Breast epithelium (tissue), 4 donors: Measurements from ENCODE around the gene ANKRD55. TPM values are rescaled to one million over a fixed set of nuclear protein-coding genes. Genes with fewer than 3 reads are reported as not detected.
A peak's percentile ranks its signal among the peaks of the same experiment; 100 is the strongest.
"Not testable (repeated sequence)": the region's sequence is repeated elsewhere in the genome, so short reads cannot be mapped to it uniquely, and the experiment has no call there.

Experiments used
- DNase-seq, 2 donors: peaks; one replicate each; pipeline ENCODE4 v3.0.0-alpha.2; 2019; ENCODE audit warnings: low spot score in 2 of 2
- H3K27ac ChIP-seq, 2 donors: fragments of 200-600 bp; sonication (generic) in 1 of 2; one replicate each; pipeline ENCODE4 v1.5.1; 2016 to 2019; ENCODE audit warnings: mild to moderate bottlenecking in 1 of 2
- H3K27me3 ChIP-seq, 2 donors: fragments of 200-600 bp; sonication (generic) in 1 of 2; one replicate each; pipeline versions ENCODE4 v1.5.1 to v1.6.0; 2017 to 2019; ENCODE audit warnings: control low read depth in 1 of 2, mild to moderate bottlenecking in 1 of 2
- H3K36me3 ChIP-seq: fragments of 200-600 bp; one replicate; pipeline ENCODE4 v1.5.1; 2019
- H3K4me1 ChIP-seq, 2 donors: fragments of 200-600 bp; sonication (generic); one replicate each; pipeline ENCODE4 v1.5.1; 2016 to 2019; ENCODE audit warnings: control low read depth in 1 of 2
- H3K4me3 ChIP-seq, 3 donors: fragments of 200-600 bp; sonication (generic); 1 replicate in 2 of 3; 2 replicates in 1 of 3; pipeline ENCODE4 v1.5.1; 2016 to 2019; ENCODE audit warnings: mild to moderate bottlenecking in 3 of 3, moderate library complexity in 2 of 3
- H3K9me3 ChIP-seq, 2 donors: fragments of 200-600 bp; sonication (generic) in 1 of 2; one replicate each; pipeline ENCODE4 v1.5.1; 2016 to 2019; ENCODE audit warnings: control low read depth in 1 of 2
- POLR2A ChIP-seq: fragments of 450-650 bp; IDR thresholded peaks from one replicate; pipeline ENCODE4 v1.6.1; 2016; ENCODE audit warnings: antibody characterized with exemption, mild to moderate bottlenecking, moderate library complexity
- POLR2AphosphoS5 ChIP-seq, 3 donors: sonication (generic); formaldehyde crosslinking; IDR thresholded peaks; one replicate each; pipeline ENCODE4 v1.6.1; 2017; ENCODE audit warnings: antibody characterized with exemption in 3 of 3
- intact Hi-C: fragments of 100-400 bp; cut with DNase I; formaldehyde crosslinking; loops from one replicate; pipeline ENCODE4 v1.15.1; 2023; ENCODE audit warnings: low total_unique reads
- total RNA-seq, 3 donors: library from RNA; depleted of rRNA; stranded (reverse); fragments of >200 nt; gene quantifications; one replicate each; pipeline ENCODE4 v1.1.0, GENCODE V29; 2016
- TF ChIP-seq, protein P1 (sequence below), 3 donors: fragments of 450-650 bp; IDR thresholded peaks; one replicate each; pipeline ENCODE4 v1.5.1; 2016 to 2017; ENCODE audit warnings: antibody characterized with exemption in 3 of 3, mild to moderate bottlenecking in 3 of 3, moderate library complexity in 3 of 3

ANKRD55 gene
- total RNA-seq, 3 donors from 2014 or later: 0.32 to 0.33 TPM; not detected in 1

GRCh38 chr5:56080375-56081052 is 152.6 kb downstream of the ANKRD55 start:
- Histone ChIP-seq H3K27me3 (no peaks in the 10 kb centered on the region), H3K27ac (peak overlapping the region in 1 of 2 donors; percentile 10), H3K36me3 (no peaks in the 10 kb centered on the region), H3K4me3 (no peak overlapping the region), H3K4me1 (no peaks in the 10 kb centered on the region), H3K9me3 (no peaks in the 10 kb centered on the region)
- intact Hi-C loops: no loop called here
- no peak for DNase-seq
- TF ChIP-seq POLR2A: no peak
- TF ChIP-seq, protein P1, sequence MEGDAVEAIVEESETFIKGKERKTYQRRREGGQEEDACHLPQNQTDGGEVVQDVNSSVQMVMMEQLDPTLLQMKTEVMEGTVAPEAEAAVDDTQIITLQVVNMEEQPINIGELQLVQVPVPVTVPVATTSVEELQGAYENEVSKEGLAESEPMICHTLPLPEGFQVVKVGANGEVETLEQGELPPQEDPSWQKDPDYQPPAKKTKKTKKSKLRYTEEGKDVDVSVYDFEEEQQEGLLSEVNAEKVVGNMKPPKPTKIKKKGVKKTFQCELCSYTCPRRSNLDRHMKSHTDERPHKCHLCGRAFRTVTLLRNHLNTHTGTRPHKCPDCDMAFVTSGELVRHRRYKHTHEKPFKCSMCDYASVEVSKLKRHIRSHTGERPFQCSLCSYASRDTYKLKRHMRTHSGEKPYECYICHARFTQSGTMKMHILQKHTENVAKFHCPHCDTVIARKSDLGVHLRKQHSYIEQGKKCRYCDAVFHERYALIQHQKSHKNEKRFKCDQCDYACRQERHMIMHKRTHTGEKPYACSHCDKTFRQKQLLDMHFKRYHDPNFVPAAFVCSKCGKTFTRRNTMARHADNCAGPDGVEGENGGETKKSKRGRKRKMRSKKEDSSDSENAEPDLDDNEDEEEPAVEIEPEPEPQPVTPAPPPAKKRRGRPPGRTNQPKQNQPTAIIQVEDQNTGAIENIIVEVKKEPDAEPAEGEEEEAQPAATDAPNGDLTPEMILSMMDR (IDR thresholded peaks at IDR 0.05): no peak
- TF ChIP-seq POLR2AphosphoS5 (IDR thresholded peaks at IDR 0.05): no peak

DNA sequence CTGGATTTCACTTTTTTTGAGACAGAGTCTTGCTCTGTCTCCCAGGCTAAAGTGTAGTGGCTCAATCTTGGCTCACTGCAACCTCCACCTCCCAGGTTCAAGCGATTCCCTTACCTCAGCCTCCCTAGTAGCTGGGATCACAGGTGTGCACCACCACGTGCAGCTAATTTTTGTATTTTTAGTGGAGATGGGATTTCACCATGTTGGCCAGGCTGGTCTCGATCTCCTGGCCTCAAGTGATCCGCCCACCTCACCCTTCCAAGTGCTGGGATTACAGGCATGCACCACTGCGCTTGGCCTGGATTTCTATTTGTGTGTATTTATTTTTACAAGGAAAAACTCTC is 154.0 kb downstream of the ANKRD55 start:
- DNase-seq, H3K4me1 ChIP-seq, H3K9me3 ChIP-seq, H3K4me3 ChIP-seq, intact Hi-C loops, H3K36me3 ChIP-seq, H3K27me3 ChIP-seq: not testable (repeated sequence)
- H3K27ac ChIP-seq: peak overlapping the region in 1 of 2 donors; percentile 57

GRCh38 chr5:56078278-56079156 is 154.6 kb downstream of the ANKRD55 start:
- H3K4me3 ChIP-seq: no peak overlapping the region
- no peaks in the 10 kb centered on the region for H3K27me3 ChIP-seq
- no peaks in the 10 kb centered on the region for H3K36me3 ChIP-seq
- H3K4me1 ChIP-seq: no peaks in the 10 kb centered on the region
- H3K27ac ChIP-seq: peak overlapping the region; percentile 3 to 57
- intact Hi-C loops: no loop called here
- no peaks in the 10 kb centered on the region for H3K9me3 ChIP-seq
- no peak for DNase-seq
- TF ChIP-seq POLR2A (no peak), POLR2AphosphoS5 (IDR thresholded peaks at IDR 0.05) (no peak)
- TF ChIP-seq, protein P1 (IDR thresholded peaks at IDR 0.05): no peak

DNA sequence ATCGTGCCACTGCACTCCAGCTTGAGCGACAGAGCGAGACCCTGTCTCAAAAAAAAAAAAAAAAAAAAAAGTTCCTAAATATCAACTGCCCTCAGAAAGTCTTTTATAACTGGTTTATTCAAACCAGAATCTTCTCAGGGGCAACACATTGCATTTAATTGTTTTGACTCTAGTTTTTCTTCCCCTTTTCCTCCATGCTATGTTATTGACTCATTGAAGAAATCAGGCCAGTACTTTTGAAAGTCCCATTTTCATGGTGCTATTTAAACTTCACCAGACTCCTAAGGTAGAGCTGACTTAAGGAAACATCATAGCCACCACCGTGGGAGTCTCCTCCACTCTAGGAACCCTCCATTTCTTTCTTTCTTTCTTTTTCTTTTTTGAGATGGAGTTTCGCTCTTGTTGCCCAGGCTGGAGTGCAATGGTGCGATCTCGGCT is 155.3 kb downstream of the ANKRD55 start:
- Histone ChIP-seq H3K27ac (peak overlapping the region in 1 of 2 donors; percentile 57), H3K4me1 (no peaks in the 10 kb centered on the region), H3K9me3 (no peaks in the 10 kb centered on the region), H3K36me3 (no peaks in the 10 kb centered on the region), H3K4me3 (no peak overlapping the region), H3K27me3 (no peaks in the 10 kb centered on the region)
- TF ChIP-seq POLR2AphosphoS5 (IDR thresholded peaks at IDR 0.05) (no peak), POLR2A (no peak)
- TF ChIP-seq, protein P1 (IDR thresholded peaks at IDR 0.05): no peak
- intact Hi-C loops: no loop called here
- DNase-seq: no peak

GRCh38 chr5:56076486-56076885 is 156.6 kb downstream of the ANKRD55 start:
- intact Hi-C loops: no loop called here
- H3K27ac ChIP-seq: no peak overlapping the region

More at GRCh38 chr5:56076486-56076885, 156.6 kb downstream of the ANKRD55 start:
- Histone ChIP-seq H3K27me3 (no peaks in the 10 kb centered on the region), H3K4me1 (no peaks in the 10 kb centered on the region), H3K9me3 (no peaks in the 10 kb centered on the region), H3K4me3 (no peak overlapping the region), H3K36me3 (no peaks in the 10 kb centered on the region)
- no peak for DNase-seq
- TF ChIP-seq, protein P1 (IDR thresholded peaks at IDR 0.05): no peak
- TF ChIP-seq POLR2A (no peak), POLR2AphosphoS5 (IDR thresholded peaks at IDR 0.05) (no peak)
